B cell (primary cell): ENCODE results near the gene CFAP54. TPM values are rescaled to one million over a fixed set of nuclear protein-coding genes. Genes with fewer than 3 reads are reported as not detected.

ENCODE experiments used
- ATAC-seq: fragments of 200-7000 bp; cut with Tn5 transposase; one replicate; pipeline ENCODE4 v1.10.0; 2021; ENCODE audit warnings: low read depth, mild to moderate bottlenecking, moderate number of reproducible peaks, moderate library complexity
- CTCF ChIA-PET: fragments of 350-600 bp; sonication (Branson Sonifier 250); formaldehyde crosslinking; loops from one replicate; lab custom pipeline; 2021; ENCODE audit warnings: antibody characterized with exemption, inconsistent platforms; lab: Charles Lee
- POLR2A ChIA-PET: fragments of 350-600 bp; sonication (Branson Sonifier 250); formaldehyde crosslinking; loops from one replicate; lab custom pipeline; 2021; ENCODE audit warnings: antibody characterized with exemption; lab: Charles Lee
- DNase-seq: peaks from one replicate; pipeline ENCODE4 v3.0.0; 2013
- H2AFZ ChIP-seq: 2 replicates; pipeline ENCODE4 v1.6.1; 2012; ENCODE audit warnings: mild to moderate bottlenecking, low read depth, low read length; ENCODE audit not compliant: insufficient read depth, poor library complexity, severe bottlenecking
- H3K27ac ChIP-seq, 2 donors: 1 replicate in 1 of 2; 2 replicates in 1 of 2; pipeline ENCODE4 v1.5.1; 2012 to 2013; ENCODE audit warnings: low read length in 2 of 2, mild to moderate bottlenecking in 2 of 2, moderate library complexity in 1 of 2
- H3K27me3 ChIP-seq, 4 experiments: fragments of 200-600 bp in 1 of 4; sonication (generic) in 1 of 4; replicated peaks in 1 of 4; 1 replicate in 2 of 4; 2 replicates in 2 of 4; pipeline versions ENCODE4 v1.6.1 to v1.7.0; 2013 to 2016; ENCODE audit warnings: low read length in 3 of 4, mild to moderate bottlenecking in 2 of 4, mixed read lengths in 1 of 4, moderate library complexity in 1 of 4; ENCODE audit not compliant: insufficient read depth in 4 of 4, control insufficient read depth in 3 of 4; ENCODE audit errors: control extremely low read depth in 1 of 4
- H3K36me3 ChIP-seq, 2 experiments: replicated peaks in 1 of 2; 1 replicate in 1 of 2; 2 replicates in 1 of 2; pipeline versions ENCODE4 v1.6.1 to v1.7.1; 2013; ENCODE audit warnings: low read length in 1 of 2; ENCODE audit not compliant: insufficient read depth in 2 of 2, control insufficient read depth in 1 of 2; ENCODE audit errors: control extremely low read depth in 1 of 2, extremely low read depth in 1 of 2
- H3K4me1 ChIP-seq, 2 donors: fragments of 200-600 bp in 1 of 2; sonication (generic) in 1 of 2; 1 replicate in 1 of 2; 2 replicates in 1 of 2; pipeline versions ENCODE4 v1.5.1 to v1.6.1; 2013 to 2017; ENCODE audit warnings: low read length in 2 of 2; ENCODE audit not compliant: control insufficient read depth in 2 of 2, insufficient read depth in 2 of 2
- H3K4me2 ChIP-seq: replicated peaks from 2 replicates; pipeline ENCODE3; 2012; ENCODE audit warnings: mild to moderate bottlenecking, low read depth, low read length; ENCODE audit not compliant: poor library complexity, severe bottlenecking
- H3K4me3 ChIP-seq, 5 experiments: fragments of 200-600 bp in 1 of 5; sonication (generic) in 1 of 5; 1 replicate in 3 of 5; 2 replicates in 2 of 5; pipeline versions ENCODE4 v1.5.1 to v1.7.0; 2011 to 2016; ENCODE audit warnings: low read length in 4 of 5, mild to moderate bottlenecking in 4 of 5, low read depth in 2 of 5, control low read depth in 1 of 5, moderate library complexity in 1 of 5; ENCODE audit not compliant: insufficient read depth in 1 of 5; ENCODE audit errors: control extremely low read depth in 1 of 5, extremely low read depth in 1 of 5
- H3K79me2 ChIP-seq: fragments of 200-600 bp; sonication (generic); one replicate; pipeline ENCODE4 v1.6.0; 2016; ENCODE audit warnings: low read length; ENCODE audit not compliant: control insufficient read depth, insufficient read depth
- H3K9ac ChIP-seq: fragments of 200-600 bp; sonication (generic); 2 replicates; pipeline ENCODE4 v1.6.1; 2017; ENCODE audit warnings: mild to moderate bottlenecking, low read length, moderate library complexity
- H3K9me3 ChIP-seq, 3 donors: one replicate each; pipeline versions ENCODE4 v1.6.1 to v1.7.1; 2013; ENCODE audit warnings: low read length in 2 of 3; ENCODE audit not compliant: control insufficient read depth in 2 of 3, insufficient read depth in 1 of 3; ENCODE audit errors: control extremely low read depth in 1 of 3
- H4K20me1 ChIP-seq: 2 replicates; pipeline ENCODE4 v1.6.0; 2012; ENCODE audit warnings: mild to moderate bottlenecking, low read length; ENCODE audit not compliant: insufficient read depth, control insufficient read depth, poor library complexity, severe bottlenecking
- H3K27ac Mint-ChIP-seq: one replicate; pipeline ENCODE4 v1.8.0; 2021; ENCODE audit warnings: mixed read lengths
- H3K27me3 Mint-ChIP-seq: one replicate; pipeline ENCODE4 v1.8.0; 2021; ENCODE audit warnings: mixed read lengths
- H3K4me1 Mint-ChIP-seq: one replicate; pipeline ENCODE4 v1.8.0; 2021; ENCODE audit warnings: mixed read lengths
- H3K4me3 Mint-ChIP-seq: one replicate; pipeline ENCODE4 v1.8.0; 2021; ENCODE audit warnings: mixed read lengths
- H3K9me3 Mint-ChIP-seq: one replicate; pipeline ENCODE4 v1.8.0; 2022; ENCODE audit warnings: mixed read lengths; ENCODE audit not compliant: insufficient read depth
- CTCF ChIP-seq: fragments of 200-600 bp; IDR thresholded peaks from one replicate; pipeline ENCODE4 v1.8.0; 2022; ENCODE audit warnings: antibody characterized with exemption, mild to moderate bottlenecking
- EZH2 ChIP-seq: IDR thresholded peaks from 2 replicates; pipeline ENCODE4 v1.6.1; 2012; ENCODE audit warnings: borderline replicate concordance, low read depth, mild to moderate bottlenecking, moderate library complexity, low read length; ENCODE audit not compliant: insufficient read depth, poor library complexity, severe bottlenecking
- WGBS: methylation state at CpG from one replicate; pipeline ENCODE4 v1.1.5; 2013; ENCODE audit warnings: missing lambda C conversion rate; ENCODE audit not compliant: insufficient coverage; 5-methylcytosine and 5-hydroxymethylcytosine counted together
- intact Hi-C: fragments of 100-400 bp; cut with micrococcal nuclease; formaldehyde crosslinking; loops from one replicate; pipeline ENCODE4 v1.10.0; 2022
- polyA plus RNA-seq: library from polyadenylated mRNA; depleted of rRNA; stranded (reverse); fragments of >200 nt; gene quantifications from 2 replicates; pipeline ENCODE4 v1.2.3, GENCODE V29; 2012
- total RNA-seq, 2 donors: library from RNA; stranded (reverse); fragments of 120-200 nt in 1 of 2; gene quantifications; 1 replicate in 1 of 2; 2 replicates in 1 of 2; pipeline versions ENCODE4 v1.2.3 to v1.2.4, GENCODE V29; 2013 to 2022

The CFAP54 gene
- total and polyA plus RNA-seq, 2 donors (not counting 1 experiment from before 2014, with no cell fraction given): 0.12 to 0.76 TPM

- Histone ChIP-seq H3K79me2 (no peaks in the 10 kb centered on the region), H3K4me3 (no peak overlapping the region), H4K20me1 (no peaks in the 10 kb centered on the region), H2AFZ (no peak overlapping the region), H3K9ac (no peak overlapping the region), H3K9me3 (no peaks in the 10 kb centered on the region), H3K4me1 (no peaks in the 10 kb centered on the region), H3K27me3 (peaks cover 0 to 6% (median 1%) of the 10 kb centered on the region in 4 experiments), H3K36me3 (no peaks in the 10 kb centered on the region), H3K27ac (no peak overlapping the region), H3K4me2 (no peak overlapping the region)
- intact Hi-C loops: no loop called here
- ATAC-seq (no peak), DNase-seq (no peak)
- Mint-ChIP-seq H3K4me1 (no peaks in the 10 kb centered on the region), H3K4me3 (no peak overlapping the region), H3K27ac (no peak overlapping the region), H3K27me3 (peaks cover 34% of the 10 kb centered on the region), H3K9me3 (no peaks in the 10 kb centered on the region)
- ChIA-PET CTCF (no interaction called here), POLR2A (no interaction called here)
- TF ChIP-seq CTCF (no peak), EZH2 (no peak)
- WGBS: no CpG with 5 or more reads among the region's 2 CpGs
These were observed 401.0 kb downstream of the CFAP54 start for GRCh38 chr12:96890331-96890730.

- WGBS: no CpG with 5 or more reads among the region's 3 CpGs
- POLR2A ChIA-PET: no interaction called here
- DNase-seq (no peak), ATAC-seq (no peak)
- Histone ChIP-seq H3K9me3 (no peaks in the 10 kb centered on the region), H3K27me3 (peaks cover 0 to 6% (median 2%) of the 10 kb centered on the region in 4 experiments), H3K4me3 (no peak overlapping the region), H3K4me1 (no peaks in the 10 kb centered on the region), H3K9ac (no peak overlapping the region), H3K4me2 (no peak overlapping the region), H3K27ac (no peak overlapping the region), H4K20me1 (no peaks in the 10 kb centered on the region), H2AFZ (no peak overlapping the region), H3K79me2 (no peaks in the 10 kb centered on the region), H3K36me3 (no peaks in the 10 kb centered on the region)
- CTCF ChIA-PET: no interaction called here
- peaks cover 24% of the 10 kb centered on the region for H3K27me3 Mint-ChIP-seq
- H3K4me3 Mint-ChIP-seq: no peak overlapping the region
- no peak overlapping the region for H3K27ac Mint-ChIP-seq
- intact Hi-C loops: no loop called here
- TF ChIP-seq EZH2 (no peak), CTCF (no peak)
- H3K9me3 Mint-ChIP-seq: no peaks in the 10 kb centered on the region
- no peaks in the 10 kb centered on the region for H3K4me1 Mint-ChIP-seq
These were observed 402.7 kb downstream of the CFAP54 start for GRCh38 chr12:96892104-96892503.
